BJ (cell line): Measurements from ENCODE around the gene TRAK1. TPM values are rescaled to one million over a fixed set of nuclear protein-coding genes. Genes with fewer than 3 reads are reported as not detected.

Source experiments
- CTCF ChIA-PET: fragments of 350-600 bp; formaldehyde crosslinking; extraction: SDS; loops from one replicate; lab custom pipeline; 2021; ENCODE audit warnings: antibody characterized with exemption, inconsistent platforms; lab: Yijun Ruan, JAX
- POLR2A ChIA-PET: fragments of 300-600 bp; sonication (Branson Sonifier 250); formaldehyde crosslinking; extraction: SDS; loops from one replicate; lab custom pipeline; 2021; ENCODE audit warnings: antibody characterized with exemption; lab: Charles Lee
- DNase-seq: peaks from one replicate; pipeline ENCODE4 v3.0.0-alpha.2; 2011; ENCODE audit warnings: low read depth
- H3K27me3 ChIP-seq: 2 replicates; pipeline ENCODE4 v1.6.0; 2011; ENCODE audit warnings: low read length; ENCODE audit not compliant: control insufficient read depth, insufficient read depth
- H3K36me3 ChIP-seq: 2 replicates; pipeline ENCODE4 v1.5.1; 2011; ENCODE audit warnings: low read length; ENCODE audit not compliant: control insufficient read depth, insufficient read depth
- H3K4me3 ChIP-seq: 2 replicates; pipeline ENCODE4 v1.5.1; 2011; ENCODE audit warnings: low read depth, mild to moderate bottlenecking, control low read depth, low read length
- polyA plus RNA-seq: library from polyadenylated mRNA; depleted of rRNA; stranded (reverse); fragments of >200 nt; gene quantifications from 2 replicates; pipeline ENCODE4 v1.2.3, GENCODE V29; 2011
- TF ChIP-seq, protein P1 (sequence below): IDR thresholded peaks from 2 replicates; pipeline ENCODE4 v1.5.1; 2011; ENCODE audit warnings: low read depth, mild to moderate bottlenecking, control low read depth, inconsistent platforms, low read length, moderate library complexity; ENCODE audit not compliant: insufficient read depth

The TRAK1 gene
- polyA plus RNA-seq, 1 experiment, result 36.3 TPM

DNA sequence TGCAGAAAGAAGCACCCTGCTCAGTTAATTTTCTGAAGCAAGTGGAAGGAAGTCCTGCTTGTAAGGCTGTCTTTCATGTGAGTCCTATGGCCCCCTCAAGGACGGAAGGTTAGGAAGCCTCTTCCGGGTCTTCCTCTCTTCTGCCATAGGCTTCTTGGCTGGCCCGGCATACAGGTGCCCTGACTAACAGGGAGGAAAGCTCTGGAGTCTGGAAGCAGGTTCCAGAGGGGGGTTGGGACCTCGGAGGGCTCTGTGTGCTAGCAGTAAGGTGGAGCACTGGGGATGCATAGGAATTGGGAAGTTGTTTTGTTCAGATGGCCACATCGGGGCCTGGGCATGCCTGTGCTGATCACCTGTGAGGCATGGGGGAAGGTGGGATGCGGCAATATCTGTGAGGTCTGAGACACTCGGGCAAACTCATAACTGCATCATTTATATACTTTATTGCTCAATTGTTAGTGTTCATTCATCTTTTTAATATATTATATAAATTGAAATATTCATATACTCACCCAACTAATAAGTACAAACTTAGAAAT is 49.6 kb downstream of the TRAK1 start:
- TF ChIP-seq, protein P1, sequence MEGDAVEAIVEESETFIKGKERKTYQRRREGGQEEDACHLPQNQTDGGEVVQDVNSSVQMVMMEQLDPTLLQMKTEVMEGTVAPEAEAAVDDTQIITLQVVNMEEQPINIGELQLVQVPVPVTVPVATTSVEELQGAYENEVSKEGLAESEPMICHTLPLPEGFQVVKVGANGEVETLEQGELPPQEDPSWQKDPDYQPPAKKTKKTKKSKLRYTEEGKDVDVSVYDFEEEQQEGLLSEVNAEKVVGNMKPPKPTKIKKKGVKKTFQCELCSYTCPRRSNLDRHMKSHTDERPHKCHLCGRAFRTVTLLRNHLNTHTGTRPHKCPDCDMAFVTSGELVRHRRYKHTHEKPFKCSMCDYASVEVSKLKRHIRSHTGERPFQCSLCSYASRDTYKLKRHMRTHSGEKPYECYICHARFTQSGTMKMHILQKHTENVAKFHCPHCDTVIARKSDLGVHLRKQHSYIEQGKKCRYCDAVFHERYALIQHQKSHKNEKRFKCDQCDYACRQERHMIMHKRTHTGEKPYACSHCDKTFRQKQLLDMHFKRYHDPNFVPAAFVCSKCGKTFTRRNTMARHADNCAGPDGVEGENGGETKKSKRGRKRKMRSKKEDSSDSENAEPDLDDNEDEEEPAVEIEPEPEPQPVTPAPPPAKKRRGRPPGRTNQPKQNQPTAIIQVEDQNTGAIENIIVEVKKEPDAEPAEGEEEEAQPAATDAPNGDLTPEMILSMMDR, result no peak
- Histone ChIP-seq H3K36me3 (peaks cover 3% of the 10 kb centered on the region; the same call in 1 of the 2 replicates), H3K4me3 (no peak overlapping the region), H3K27me3 (no peaks in the 10 kb centered on the region)
- no peak for DNase-seq
- CTCF ChIA-PET, result no interaction called here
- POLR2A ChIA-PET, result no interaction called here

DNA sequence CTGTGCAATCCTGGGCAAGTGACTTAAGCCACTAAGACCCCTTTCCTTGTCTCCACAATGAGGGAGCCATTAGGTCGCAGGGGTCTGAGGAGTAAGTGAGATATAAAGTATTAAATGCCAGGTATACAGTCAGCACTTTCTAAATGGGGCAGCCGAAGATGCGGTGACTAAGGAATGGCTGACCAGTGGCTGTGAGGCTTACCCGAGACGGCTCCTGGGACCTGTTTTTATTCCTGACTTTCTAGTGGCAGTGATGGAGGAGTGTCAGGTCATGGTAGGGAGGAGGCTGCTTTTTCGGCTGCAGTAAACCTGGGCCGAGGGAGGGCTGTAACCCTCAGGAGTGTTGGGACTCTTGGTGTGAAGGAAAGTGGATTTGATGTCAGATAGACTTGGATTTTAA is 52.3 kb downstream of the TRAK1 start:
- TF ChIP-seq, protein P1, result no peak
- CTCF ChIA-PET, result interaction anchor here (1.4 kb wide), 1 partner anchor 42 kb away, joined by 3 read pairs; no protein-coding TSS in a partner anchor
- no peak for DNase-seq
- no peak overlapping the region for H3K4me3 ChIP-seq
- H3K36me3 ChIP-seq, result peaks cover 3% of the 10 kb centered on the region; the same call in 1 of the 2 replicates
- no peaks in the 10 kb centered on the region for H3K27me3 ChIP-seq
- POLR2A ChIA-PET, result no interaction called here

DNA sequence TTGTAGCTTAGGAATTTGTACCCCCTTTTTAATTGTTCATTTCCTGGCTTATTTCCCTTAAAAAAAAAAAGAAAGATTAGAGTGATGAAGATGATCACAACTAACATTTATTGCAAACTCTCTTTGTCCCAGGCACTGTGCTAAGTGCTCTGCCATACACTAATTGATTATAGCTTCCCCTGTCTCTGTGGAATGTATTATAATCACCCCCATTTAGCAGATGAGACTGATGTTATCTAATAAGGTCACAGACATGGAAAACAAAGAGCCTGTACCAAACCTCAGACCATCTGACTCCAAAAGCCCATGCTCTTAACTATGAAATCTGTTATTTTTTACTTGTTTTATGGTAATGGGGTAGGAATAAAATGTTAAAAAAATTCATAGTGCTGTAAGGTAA is 53.1 kb downstream of the TRAK1 start:
- Histone ChIP-seq H3K4me3 (no peak overlapping the region), H3K36me3 (peaks cover 3% of the 10 kb centered on the region; the same call in 1 of the 2 replicates), H3K27me3 (no peaks in the 10 kb centered on the region)
- TF ChIP-seq, protein P1, result no peak
- ChIA-PET POLR2A (no interaction called here), CTCF (no interaction called here)
- no peak for DNase-seq

DNA sequence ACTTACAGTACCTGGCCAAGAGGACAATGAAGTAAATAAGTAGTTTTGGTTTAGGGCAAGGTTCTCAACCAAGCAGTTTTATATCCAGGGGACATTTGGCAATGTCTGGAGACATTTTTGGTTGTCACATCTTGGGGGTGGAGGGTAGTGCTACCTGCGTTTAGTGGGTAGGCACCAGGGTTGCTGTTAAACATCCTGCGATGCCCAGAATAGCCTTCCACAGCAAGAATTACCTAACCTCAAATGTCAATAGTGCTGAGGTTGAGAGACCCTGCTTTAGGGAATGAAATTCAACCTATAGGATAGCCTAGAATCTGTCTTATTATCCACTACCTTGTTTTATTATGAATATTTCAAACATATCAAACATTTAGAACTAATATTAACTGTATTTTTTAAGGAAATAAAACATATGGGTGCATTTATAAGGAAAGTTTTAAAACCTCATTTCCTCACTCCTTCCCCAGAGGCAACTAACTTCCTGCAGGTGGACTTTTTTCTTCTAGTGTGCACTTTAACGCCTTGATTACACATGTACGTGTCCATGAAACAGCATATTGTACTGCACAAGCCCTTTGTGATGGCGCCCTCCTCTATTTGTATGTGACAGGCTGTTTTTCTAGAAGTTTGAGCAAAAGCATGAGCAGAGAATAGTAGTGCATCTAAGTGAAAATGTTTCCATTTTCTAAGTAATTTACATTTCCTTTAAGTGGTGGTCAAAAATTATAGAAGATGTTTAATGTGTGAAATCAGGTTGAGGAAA is 57.1 kb downstream of the TRAK1 start:
- Histone ChIP-seq H3K4me3 (no peak overlapping the region), H3K27me3 (no peaks in the 10 kb centered on the region), H3K36me3 (no peaks in the 10 kb centered on the region)
- CTCF ChIA-PET, result interaction anchor here (1.0 kb wide), 1 partner anchor 36 kb away, joined by 3 read pairs; no protein-coding TSS in a partner anchor
- TF ChIP-seq, protein P1, result no peak
- POLR2A ChIA-PET, result no interaction called here
- no peak for DNase-seq

DNA sequence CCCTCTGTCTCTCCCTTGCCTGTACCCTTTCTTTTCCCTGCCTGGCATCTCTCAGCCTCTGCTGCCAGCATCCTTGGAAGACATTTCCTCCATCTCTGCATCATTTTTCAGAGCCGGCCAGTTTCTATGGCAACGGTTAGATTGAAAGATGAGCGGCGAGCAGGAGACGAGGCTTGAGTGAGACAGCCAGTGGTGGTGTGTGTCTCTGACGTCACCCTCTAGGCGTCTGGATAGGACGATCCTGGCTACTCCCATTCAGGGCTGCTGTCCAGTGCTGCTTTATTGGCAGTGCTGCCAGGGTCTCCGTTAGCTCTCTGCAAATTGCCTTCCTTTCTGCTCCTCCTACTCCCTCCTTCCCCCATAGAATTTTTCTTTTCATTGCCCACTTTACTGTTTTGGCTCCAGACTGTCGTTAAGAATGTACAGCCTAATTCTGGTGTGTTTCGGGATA is 57.9 kb downstream of the TRAK1 start:
- TF ChIP-seq, protein P1, result no peak
- no peaks in the 10 kb centered on the region for H3K27me3 ChIP-seq
- CTCF ChIA-PET, result interaction anchor here (1.0 kb wide), 1 partner anchor 35 kb away, joined by 3 read pairs; no protein-coding TSS in a partner anchor
- no peaks in the 10 kb centered on the region for H3K36me3 ChIP-seq
- POLR2A ChIA-PET, result no interaction called here
- H3K4me3 ChIP-seq, result no peak overlapping the region
- peak; percentile 12 for DNase-seq
